SJSA1 (cell line): ENCODE measurements around the gene PRKCH. TPM values are rescaled to one million over a fixed set of nuclear protein-coding genes. Genes with fewer than 3 reads are reported as not detected.

ENCODE experiments used
- DNase-seq, 2 experiments: peaks; one replicate each; pipeline ENCODE4 v3.0.0-alpha.2; 2015 to 2020; ENCODE audit warnings: low spot score in 2 of 2, low read depth in 1 of 2
- H3K27ac ChIP-seq: fragments of 250-450 bp; sonication (Bioruptor Pico); 2 replicates; pipeline ENCODE4 v1.5.1; 2020; ENCODE audit warnings: mild to moderate bottlenecking, moderate library complexity
- H3K27me3 ChIP-seq: fragments of 250-450 bp; sonication (Bioruptor Pico); replicated peaks from 2 replicates; pipeline ENCODE4 v1.5.1; 2020; ENCODE audit warnings: mild to moderate bottlenecking, moderate library complexity
- H3K36me3 ChIP-seq: fragments of 250-450 bp; sonication (Bioruptor Pico); 2 replicates; pipeline ENCODE4 v1.5.1; 2020; ENCODE audit warnings: mild to moderate bottlenecking
- H3K4me1 ChIP-seq: fragments of 250-450 bp; sonication (Bioruptor Pico); replicated peaks from 2 replicates; pipeline ENCODE4 v1.6.1; 2021; ENCODE audit warnings: mild to moderate bottlenecking
- H3K4me3 ChIP-seq: fragments of 250-450 bp; sonication (Bioruptor Pico); 2 replicates; pipeline ENCODE4 v1.5.1; 2020; ENCODE audit warnings: mild to moderate bottlenecking
- H3K9me3 ChIP-seq: fragments of 250-450 bp; sonication (Bioruptor Pico); replicated peaks from 2 replicates; pipeline ENCODE4 v1.5.1; 2020; ENCODE audit warnings: mild to moderate bottlenecking
- total RNA-seq: library from RNA; depleted of rRNA; stranded (reverse); fragments of >200 nt; shearing (Covaris generic); gene quantifications from 2 replicates; pipeline ENCODE4 v1.2.3, GENCODE V29; 2014

Gene PRKCH
- total RNA-seq, 1 experiment from 2014 or later, result 5.7 TPM

- DNase-seq, result peak; percentile 77 to 94
- H3K9me3 ChIP-seq, result no peaks in the 10 kb centered on the region
- H3K4me3 ChIP-seq, result peak overlapping the region; percentile 37
- H3K36me3 ChIP-seq, result no peaks in the 10 kb centered on the region
- H3K27ac ChIP-seq, result peak overlapping the region; percentile 87
- peaks cover 50% of the 10 kb centered on the region for H3K4me1 ChIP-seq
- H3K27me3 ChIP-seq, result no peaks in the 10 kb centered on the region
Observed at GRCh38 chr14:61472011-61472672, 150.8 kb downstream of the PRKCH start.

- no peaks in the 10 kb centered on the region for H3K27me3 ChIP-seq
Observed at GRCh38 chr14:61472801-61473376, 151.5 kb downstream of the PRKCH start.

GRCh38 chr14:61474015-61474414 lies 152.6 kb downstream of the PRKCH start:
- no peak overlapping the region for H3K27ac ChIP-seq
- no peaks in the 10 kb centered on the region for H3K36me3 ChIP-seq
- H3K4me3 ChIP-seq, result no peak overlapping the region
- H3K9me3 ChIP-seq, result no peaks in the 10 kb centered on the region
- no peaks in the 10 kb centered on the region for H3K27me3 ChIP-seq
- no peak for DNase-seq
- peaks cover 47% of the 10 kb centered on the region for H3K4me1 ChIP-seq

More at GRCh38 chr14:61472801-61473376, 151.5 kb downstream of the PRKCH start:
- Histone ChIP-seq H3K4me3 (no peak overlapping the region), H3K36me3 (no peaks in the 10 kb centered on the region), H3K4me1 (peaks cover 51% of the 10 kb centered on the region), H3K27ac (peak overlapping the region; percentile 87), H3K9me3 (no peaks in the 10 kb centered on the region)
- DNase-seq, result no peak

- no peaks in the 10 kb centered on the region for H3K9me3 ChIP-seq
- DNase-seq, result no peak
- no peaks in the 10 kb centered on the region for H3K36me3 ChIP-seq
- H3K27me3 ChIP-seq, result no peaks in the 10 kb centered on the region
- H3K4me1 ChIP-seq, result peaks cover 43% of the 10 kb centered on the region
- H3K4me3 ChIP-seq, result no peak overlapping the region
- H3K27ac ChIP-seq, result no peak overlapping the region
Observed at GRCh38 chr14:61474701-61475100, 153.3 kb downstream of the PRKCH start.

- H3K27ac ChIP-seq, result no peak overlapping the region
- H3K27me3 ChIP-seq, result no peaks in the 10 kb centered on the region
- DNase-seq, result no peak
- no peaks in the 10 kb centered on the region for H3K9me3 ChIP-seq
- H3K36me3 ChIP-seq, result no peaks in the 10 kb centered on the region
- no peak overlapping the region for H3K4me3 ChIP-seq
- peaks cover 44% of the 10 kb centered on the region for H3K4me1 ChIP-seq
Observed at GRCh38 chr14:61475316-61475715, 153.9 kb downstream of the PRKCH start.

- DNase-seq, result no peak
- H3K9me3 ChIP-seq, result no peaks in the 10 kb centered on the region
- no peak overlapping the region for H3K4me3 ChIP-seq
- peak overlapping the region; percentile 56 for H3K27ac ChIP-seq
- no peaks in the 10 kb centered on the region for H3K27me3 ChIP-seq
- no peaks in the 10 kb centered on the region for H3K36me3 ChIP-seq
- peaks cover 47% of the 10 kb centered on the region for H3K4me1 ChIP-seq
Observed at GRCh38 chr14:61476105-61476753, 154.8 kb downstream of the PRKCH start.

- H3K27me3 ChIP-seq, result no peaks in the 10 kb centered on the region
- peaks cover 40% of the 10 kb centered on the region for H3K4me1 ChIP-seq
- H3K9me3 ChIP-seq, result no peaks in the 10 kb centered on the region
- no peak for DNase-seq
- no peaks in the 10 kb centered on the region for H3K36me3 ChIP-seq
- H3K27ac ChIP-seq, result peak overlapping the region; percentile 56
- H3K4me3 ChIP-seq, result no peak overlapping the region
Observed at GRCh38 chr14:61476754-61477410, 155.5 kb downstream of the PRKCH start.

- Histone ChIP-seq H3K4me3 (no peak overlapping the region), H3K4me1 (peaks cover 38% of the 10 kb centered on the region), H3K27ac (no peak overlapping the region), H3K9me3 (no peaks in the 10 kb centered on the region), H3K27me3 (no peaks in the 10 kb centered on the region), H3K36me3 (no peaks in the 10 kb centered on the region)
- no peak for DNase-seq
Observed at GRCh38 chr14:61477712-61478462, 156.5 kb downstream of the PRKCH start.

GRCh38 chr14:61478971-61479473 lies 157.6 kb downstream of the PRKCH start:
- Histone ChIP-seq H3K4me3 (no peak overlapping the region), H3K27ac (no peak overlapping the region), H3K36me3 (no peaks in the 10 kb centered on the region), H3K4me1 (peaks cover 34% of the 10 kb centered on the region), H3K27me3 (no peaks in the 10 kb centered on the region), H3K9me3 (no peaks in the 10 kb centered on the region)
- DNase-seq, result no peak

GRCh38 chr14:61479746-61480502 lies 158.5 kb downstream of the PRKCH start:
- no peak overlapping the region for H3K4me3 ChIP-seq
- peaks cover 35% of the 10 kb centered on the region for H3K4me1 ChIP-seq
- peak in 1 of 2 experiments; percentile 45 for DNase-seq
- H3K27ac ChIP-seq, result no peak overlapping the region
- H3K27me3 ChIP-seq, result no peaks in the 10 kb centered on the region
- no peaks in the 10 kb centered on the region for H3K36me3 ChIP-seq
- H3K9me3 ChIP-seq, result no peaks in the 10 kb centered on the region

- no peaks in the 10 kb centered on the region for H3K9me3 ChIP-seq
- no peak overlapping the region for H3K27ac ChIP-seq
- peaks cover 44% of the 10 kb centered on the region for H3K4me1 ChIP-seq
- H3K27me3 ChIP-seq, result no peaks in the 10 kb centered on the region
- no peak for DNase-seq
- no peak overlapping the region for H3K4me3 ChIP-seq
- no peaks in the 10 kb centered on the region for H3K36me3 ChIP-seq
Observed at GRCh38 chr14:61480704-61481285, 159.4 kb downstream of the PRKCH start.

GRCh38 chr14:61481701-61482100 lies 160.3 kb downstream of the PRKCH start:
- H3K27me3 ChIP-seq, result no peaks in the 10 kb centered on the region
- DNase-seq, result no peak
- H3K4me1 ChIP-seq, result peaks cover 45% of the 10 kb centered on the region
- H3K9me3 ChIP-seq, result no peaks in the 10 kb centered on the region
- no peaks in the 10 kb centered on the region for H3K36me3 ChIP-seq
- no peak overlapping the region for H3K4me3 ChIP-seq
- H3K27ac ChIP-seq, result no peak overlapping the region
